ENCODE measurements around the gene CREB3.

DNA sequence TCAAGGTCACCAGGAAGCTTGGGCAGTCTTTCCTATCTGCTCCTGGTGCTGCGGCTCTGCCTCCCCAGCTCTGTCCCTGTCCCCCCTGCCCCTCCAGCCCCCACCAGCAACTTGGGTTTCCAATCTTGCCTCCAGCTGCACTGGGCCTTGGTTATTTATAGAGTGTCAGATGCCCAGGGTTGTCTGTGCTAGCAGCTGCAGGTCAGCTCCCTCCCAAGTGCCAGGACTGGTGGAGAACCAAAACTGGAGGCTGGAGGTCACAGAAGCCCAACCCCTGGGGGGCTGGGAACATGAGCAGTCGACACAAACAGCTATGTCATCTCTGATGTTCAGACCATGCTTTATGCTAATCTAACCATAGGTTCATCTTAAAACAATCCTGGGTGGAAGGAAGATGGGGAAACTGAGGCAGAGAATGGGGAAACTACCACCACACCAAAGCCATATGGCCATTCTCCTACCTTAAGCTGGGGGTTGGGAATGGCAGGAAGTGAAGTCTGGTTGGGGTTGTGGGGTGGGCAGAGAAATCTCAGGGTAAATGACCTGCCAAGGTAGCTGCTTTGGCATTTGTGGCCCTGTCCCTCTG is 44.4 kb upstream of the CREB3 start:
- TF ChIP-seq CTCF (IDR thresholded peaks at IDR 0.05 in 4 of 5, conservative IDR thresholded peaks at IDR 0.05 in 1 of 5) (no peak), POLR2A (IDR thresholded peaks at IDR 0.05) (peak; percentile 48 to 81)
